Activated B cell treated with CpG ODN at 0.5 μM for 24 hours (primary cell): ENCODE data around the gene HOXD13. TPM values are rescaled to one million over a fixed set of nuclear protein-coding genes. Genes with fewer than 3 reads are reported as not detected.

Experiments
- ATAC-seq: fragments of 200-7000 bp; cut with Tn5 transposase; one replicate; pipeline ENCODE4 v1.10.0; 2021; ENCODE audit warnings: low read depth, mild to moderate bottlenecking, moderate library complexity
- CTCF ChIA-PET: fragments of 350-600 bp; sonication (Branson Sonifier 250); formaldehyde crosslinking; loops from one replicate; lab custom pipeline; 2021; ENCODE audit warnings: antibody characterized with exemption; lab: Charles Lee
- POLR2A ChIA-PET: fragments of 350-600 bp; sonication (Branson Sonifier 250); formaldehyde crosslinking; loops from one replicate; lab custom pipeline; 2021; ENCODE audit warnings: antibody characterized with exemption; lab: Charles Lee
- DNase-seq: peaks from one replicate; pipeline ENCODE4 v3.0.0; 2022
- H3K27ac Mint-ChIP-seq: one replicate; pipeline ENCODE4 v1.8.0; 2020; ENCODE audit warnings: mixed read lengths
- H3K27me3 Mint-ChIP-seq: one replicate; pipeline ENCODE4 v1.8.0; 2021; ENCODE audit warnings: mixed read lengths
- H3K36me3 Mint-ChIP-seq: one replicate; pipeline ENCODE4 v1.8.0; 2021; ENCODE audit warnings: low read depth, mixed read lengths
- H3K4me1 Mint-ChIP-seq: one replicate; pipeline ENCODE4 v1.8.0; 2021; ENCODE audit warnings: mixed read lengths
- H3K4me3 Mint-ChIP-seq: one replicate; pipeline ENCODE4 v1.8.0; 2020; ENCODE audit warnings: mild to moderate bottlenecking, mixed read lengths
- H3K9me3 Mint-ChIP-seq: one replicate; pipeline ENCODE4 v1.8.0; 2020; ENCODE audit warnings: mixed read lengths
- CTCF ChIP-seq: fragments of 200-600 bp; IDR thresholded peaks from one replicate; pipeline ENCODE4 v1.8.0; 2022; ENCODE audit warnings: antibody characterized with exemption, mild to moderate bottlenecking
- intact Hi-C: fragments of 100-400 bp; cut with micrococcal nuclease; formaldehyde crosslinking; loops from one replicate; pipeline ENCODE4 v1.15.1; 2024
- total RNA-seq: library from RNA; stranded (reverse); gene quantifications from 2 replicates; pipeline ENCODE4 v1.2.3, GENCODE V29; 2022

The HOXD13 gene
- total RNA-seq, 1 donor from 2014 or later = not detected

GRCh38 chr2:176111309-176111663 lies 18.8 kb downstream of the HOXD13 start:
- ChIA-PET CTCF (interaction anchor here (0.8 to 1.2 kb wide), 2 partner anchors 16 to 540 kb away, joined by 3 to 7 read pairs; no protein-coding TSS in a partner anchor), POLR2A (no interaction called here)
- no peak for DNase-seq
- ATAC-seq = no peak
- Mint-ChIP-seq H3K9me3 (peaks cover 1% of the 10 kb centered on the region), H3K4me3 (no peak overlapping the region), H3K4me1 (peaks cover 10% of the 10 kb centered on the region), H3K27me3 (peaks cover 62% of the 10 kb centered on the region), H3K36me3 (no peaks in the 10 kb centered on the region), H3K27ac (no peak overlapping the region)
- intact Hi-C loops = loop anchor here (2.0 kb wide), 1 partner anchor 26 kb away; no protein-coding TSS in a partner anchor
- no peak for TF ChIP-seq CTCF

- CTCF ChIA-PET = no interaction called here
- Mint-ChIP-seq H3K27ac (no peak overlapping the region), H3K27me3 (peaks cover 66% of the 10 kb centered on the region), H3K36me3 (no peaks in the 10 kb centered on the region), H3K4me3 (no peak overlapping the region), H3K9me3 (no peaks in the 10 kb centered on the region), H3K4me1 (peaks cover 7% of the 10 kb centered on the region)
- TF ChIP-seq CTCF = no peak
- ATAC-seq (no peak), DNase-seq (no peak)
- POLR2A ChIA-PET = no interaction called here
- intact Hi-C loops = loop anchor here (2.0 kb wide), 1 partner anchor 27 kb away; no protein-coding TSS in a partner anchor
These were observed 19.4 kb downstream of the HOXD13 start for GRCh38 chr2:176111846-176112374.

GRCh38 chr2:176112375-176113302 lies 20.1 kb downstream of the HOXD13 start:
- Mint-ChIP-seq H3K36me3 (no peaks in the 10 kb centered on the region), H3K4me3 (no peak overlapping the region), H3K27me3 (peaks cover 67% of the 10 kb centered on the region), H3K27ac (no peak overlapping the region), H3K4me1 (peaks cover 4% of the 10 kb centered on the region), H3K9me3 (no peaks in the 10 kb centered on the region)
- ChIA-PET CTCF (no interaction called here), POLR2A (no interaction called here)
- DNase-seq = no peak
- ATAC-seq = no peak
- no peak for TF ChIP-seq CTCF
- intact Hi-C loops = no loop called here

- H3K4me1 Mint-ChIP-seq = peaks cover 6% of the 10 kb centered on the region
- no peak overlapping the region for H3K27ac Mint-ChIP-seq
- no peak for TF ChIP-seq CTCF
- ATAC-seq = no peak
- DNase-seq = no peak
- intact Hi-C loops = no loop called here
- POLR2A ChIA-PET = interaction anchor here (0.5 kb wide), 1 partner anchor 857 kb away, joined by 3 read pairs; no protein-coding TSS in a partner anchor
- CTCF ChIA-PET = no interaction called here
- H3K9me3 Mint-ChIP-seq = no peaks in the 10 kb centered on the region
- no peaks in the 10 kb centered on the region for H3K36me3 Mint-ChIP-seq
- no peak overlapping the region for H3K4me3 Mint-ChIP-seq
- H3K27me3 Mint-ChIP-seq = peaks cover 73% of the 10 kb centered on the region
These were observed 21.8 kb downstream of the HOXD13 start for GRCh38 chr2:176114120-176114929.
